HG03575 (cell line): ENCODE results near the gene ATXN7L2.

Experiments
- ATAC-seq: cut with Tn5 transposase; IDR thresholded peaks from one replicate; pipeline ENCODE4 v1.9.1; 2021; ENCODE audit not compliant: unreplicated experiment, insufficient number of reproducible peaks, low FRiP score; ENCODE audit errors: extremely low read depth

Gene ATXN7L2

DNA sequence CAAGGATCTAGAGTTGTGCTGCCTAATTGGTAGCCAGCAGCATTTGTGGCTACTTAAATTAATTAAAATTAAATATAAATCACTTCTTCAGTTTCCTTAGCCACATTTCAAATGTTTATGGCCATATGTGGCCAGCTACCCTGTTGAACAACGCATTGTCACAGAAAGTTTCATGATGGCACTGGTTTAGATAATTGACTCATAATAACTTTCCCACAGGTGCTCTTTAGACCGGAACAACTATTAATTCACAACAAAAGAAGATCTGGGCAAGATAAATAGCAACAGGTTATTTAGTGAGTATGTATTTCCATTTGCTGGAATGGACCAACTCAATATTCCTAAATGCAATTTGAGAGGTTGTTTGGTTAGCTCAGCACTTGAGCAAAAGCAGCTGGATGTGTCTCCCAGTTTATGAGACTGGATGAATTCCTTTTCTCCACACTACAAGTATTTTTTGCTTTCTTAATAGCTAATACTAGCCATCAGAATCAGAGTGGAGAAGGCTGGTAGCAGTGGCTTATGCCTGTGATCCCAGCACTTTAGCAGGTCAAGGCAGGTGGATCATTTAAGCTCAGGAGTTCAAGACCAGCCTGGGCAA is 29.5 kb downstream of the ATXN7L2 start:
- no peak for ATAC-seq

DNA sequence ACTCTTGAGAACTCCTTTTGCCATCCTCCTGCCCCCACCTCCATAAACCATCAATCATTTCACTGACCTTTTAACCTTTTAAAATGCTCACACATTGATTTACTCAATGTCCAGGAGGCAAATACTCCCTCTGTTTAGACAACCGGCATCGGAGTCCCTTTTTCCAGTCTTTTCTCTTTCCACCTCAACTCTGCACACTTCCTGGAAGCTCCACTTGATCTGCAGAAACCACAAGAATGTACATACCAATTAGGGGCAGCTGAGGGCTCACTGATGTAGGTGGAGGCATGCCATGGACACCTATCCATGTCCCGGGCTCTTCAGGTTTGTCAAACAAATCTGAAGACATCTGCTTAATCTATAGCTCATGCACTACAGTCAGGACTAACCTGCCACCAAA is 31.1 kb downstream of the ATXN7L2 start:
- no peak for ATAC-seq

DNA sequence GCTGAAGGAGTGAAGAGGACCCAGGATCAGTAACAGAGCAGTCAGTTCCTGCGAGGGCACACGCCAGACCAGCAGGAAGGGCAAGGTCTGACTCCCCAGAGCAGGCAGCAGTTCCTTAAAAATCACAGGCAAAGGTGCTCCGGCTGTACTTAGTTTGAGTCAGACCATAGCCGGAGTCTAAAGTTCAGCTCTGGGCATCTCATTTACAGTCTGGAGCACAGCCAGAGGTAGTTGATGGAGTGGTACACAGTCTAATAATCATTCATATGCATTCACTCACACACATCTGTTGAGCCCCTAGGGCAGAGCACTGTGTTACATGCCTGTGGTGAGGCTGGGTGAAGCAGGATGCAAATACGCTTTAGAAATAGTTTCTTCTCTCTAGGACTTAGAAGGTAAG is 33.2 kb downstream of the ATXN7L2 start:
- no peak for ATAC-seq

DNA sequence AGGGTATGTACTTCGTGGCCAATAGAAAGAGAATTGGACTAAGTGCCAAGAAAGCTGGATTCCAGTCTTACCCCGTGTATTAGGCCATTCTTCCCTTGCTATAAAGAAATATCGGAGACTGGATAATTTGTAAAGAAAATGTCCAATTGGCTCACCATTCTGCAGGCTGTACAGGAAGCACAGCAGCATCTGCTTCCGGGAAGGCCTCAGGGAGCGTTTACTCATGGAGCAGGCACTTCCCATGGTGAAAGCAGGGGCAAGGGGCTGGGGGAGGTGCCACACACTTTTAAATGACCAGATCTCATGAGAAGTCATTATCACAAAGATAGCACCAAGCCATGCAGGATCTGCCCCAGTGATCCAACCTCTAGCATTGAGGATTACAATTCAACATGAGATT is 33.6 kb downstream of the ATXN7L2 start:
- ATAC-seq: no peak

DNA sequence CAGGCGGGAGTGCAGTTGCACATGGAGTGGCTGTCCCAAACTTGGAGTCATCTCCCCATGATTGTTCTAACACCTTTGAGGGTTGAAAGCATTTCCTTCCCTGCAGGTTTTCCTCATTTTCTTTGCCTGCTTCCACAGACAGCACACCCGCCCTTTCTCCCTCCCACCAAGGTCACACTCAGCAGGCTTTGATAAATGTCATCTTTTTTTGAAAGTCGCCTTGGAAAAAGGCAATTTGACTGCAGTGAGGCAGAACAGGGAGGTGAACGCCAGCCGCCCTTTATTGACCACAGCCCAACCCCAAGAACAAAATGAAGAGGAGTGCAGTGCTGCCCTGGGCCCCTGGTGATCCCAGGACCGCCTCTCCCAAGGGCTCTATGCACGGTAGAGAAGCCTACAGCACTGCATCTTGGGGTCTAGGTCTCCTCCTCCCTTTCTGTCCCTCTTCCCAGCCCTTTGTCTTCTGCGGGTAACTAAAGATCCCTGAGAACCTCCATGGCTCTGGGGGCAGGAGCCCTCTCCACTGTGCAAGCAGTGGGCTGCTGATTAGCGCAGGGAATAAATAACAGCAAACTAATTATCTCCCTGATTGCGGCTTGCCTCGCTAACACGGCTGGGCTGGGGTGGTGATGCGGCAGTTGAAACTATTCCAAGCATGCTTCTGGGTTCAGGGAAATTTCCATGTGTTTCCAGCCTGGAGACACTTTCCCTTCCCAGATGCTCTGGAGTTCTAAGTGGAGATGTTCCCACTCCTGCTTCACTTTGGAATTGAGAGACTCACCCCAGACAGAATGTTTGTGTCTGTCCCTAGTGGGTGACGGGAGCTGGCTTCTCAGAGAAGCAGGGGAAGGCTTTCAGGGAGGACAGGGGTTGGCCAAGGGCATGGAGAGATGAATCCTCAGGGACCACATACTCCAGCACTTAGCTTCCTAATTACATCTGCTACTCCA is 37.6 kb downstream of the ATXN7L2 start:
- no peak for ATAC-seq

DNA sequence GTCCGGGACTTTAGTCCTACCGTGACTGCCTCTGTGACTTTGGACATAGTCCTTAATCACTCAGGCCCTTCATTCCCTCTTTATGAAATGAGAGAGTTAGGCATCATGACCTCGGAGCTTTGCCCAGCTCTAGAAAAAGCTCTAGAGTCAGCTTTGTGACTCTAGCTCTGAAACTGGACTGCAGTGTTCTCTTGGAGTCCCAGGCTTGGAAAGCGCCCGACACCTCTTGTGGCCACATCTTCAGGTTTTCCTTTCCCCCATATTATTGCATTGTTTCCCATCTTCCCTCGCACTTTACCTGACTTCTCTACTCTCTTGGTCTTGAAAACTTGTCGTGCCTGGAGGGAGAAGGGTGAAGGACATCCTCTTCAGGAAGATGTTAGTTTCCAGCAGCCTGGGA is 38.3 kb downstream of the ATXN7L2 start:
- no peak for ATAC-seq

DNA sequence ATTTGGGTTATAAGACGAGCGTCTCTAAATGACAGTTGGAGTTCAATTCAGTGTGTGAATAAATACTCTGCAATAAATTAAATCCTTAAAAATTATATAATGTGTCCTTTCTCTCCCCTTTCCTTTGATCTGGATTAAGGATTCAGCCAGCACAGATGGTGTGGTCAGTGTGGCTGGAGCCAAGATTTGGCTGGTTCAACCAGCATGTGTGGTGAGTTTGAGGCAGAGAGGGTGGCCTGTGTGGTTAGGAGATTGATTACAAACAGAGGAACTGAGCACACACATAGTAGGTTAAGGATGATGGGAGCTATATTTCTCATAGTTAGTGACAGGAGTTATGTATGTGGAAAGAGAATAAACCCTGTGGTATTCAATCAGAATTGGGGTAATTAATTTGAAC is 40.0 kb downstream of the ATXN7L2 start:
- ATAC-seq: no peak

DNA sequence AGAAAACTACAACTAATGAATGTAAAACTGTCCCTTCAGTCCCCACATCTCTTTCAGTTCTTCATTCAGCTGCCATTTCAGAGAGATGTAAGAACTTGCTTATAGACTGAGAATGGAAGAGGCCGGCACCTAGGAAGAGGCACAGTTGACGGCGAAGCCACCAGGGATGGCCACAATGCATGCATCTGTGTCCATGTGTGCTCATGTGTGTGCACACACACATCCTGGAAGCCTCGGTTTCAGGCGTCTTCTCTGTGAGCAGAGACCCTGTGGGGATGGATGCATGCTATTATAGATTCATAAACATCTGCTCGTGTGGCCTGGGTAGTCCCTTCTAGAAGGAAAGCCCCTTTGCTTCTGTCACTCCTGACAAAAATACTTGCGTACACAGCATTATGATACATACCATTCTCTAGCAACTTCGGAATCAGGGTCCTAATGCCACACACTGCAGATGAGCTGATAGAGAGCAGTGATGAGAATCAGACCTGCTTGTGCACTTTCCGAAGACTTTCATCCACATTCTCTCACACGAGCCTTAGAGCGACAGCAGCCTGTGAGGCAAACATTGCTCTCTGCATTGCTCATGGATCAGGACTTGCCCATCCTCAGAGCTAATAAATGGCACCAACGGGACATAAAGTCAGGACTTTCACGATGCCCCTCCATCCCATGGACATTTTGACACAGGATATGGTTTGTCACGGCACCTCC is 43.5 kb downstream of the ATXN7L2 start:
- ATAC-seq: no peak

DNA sequence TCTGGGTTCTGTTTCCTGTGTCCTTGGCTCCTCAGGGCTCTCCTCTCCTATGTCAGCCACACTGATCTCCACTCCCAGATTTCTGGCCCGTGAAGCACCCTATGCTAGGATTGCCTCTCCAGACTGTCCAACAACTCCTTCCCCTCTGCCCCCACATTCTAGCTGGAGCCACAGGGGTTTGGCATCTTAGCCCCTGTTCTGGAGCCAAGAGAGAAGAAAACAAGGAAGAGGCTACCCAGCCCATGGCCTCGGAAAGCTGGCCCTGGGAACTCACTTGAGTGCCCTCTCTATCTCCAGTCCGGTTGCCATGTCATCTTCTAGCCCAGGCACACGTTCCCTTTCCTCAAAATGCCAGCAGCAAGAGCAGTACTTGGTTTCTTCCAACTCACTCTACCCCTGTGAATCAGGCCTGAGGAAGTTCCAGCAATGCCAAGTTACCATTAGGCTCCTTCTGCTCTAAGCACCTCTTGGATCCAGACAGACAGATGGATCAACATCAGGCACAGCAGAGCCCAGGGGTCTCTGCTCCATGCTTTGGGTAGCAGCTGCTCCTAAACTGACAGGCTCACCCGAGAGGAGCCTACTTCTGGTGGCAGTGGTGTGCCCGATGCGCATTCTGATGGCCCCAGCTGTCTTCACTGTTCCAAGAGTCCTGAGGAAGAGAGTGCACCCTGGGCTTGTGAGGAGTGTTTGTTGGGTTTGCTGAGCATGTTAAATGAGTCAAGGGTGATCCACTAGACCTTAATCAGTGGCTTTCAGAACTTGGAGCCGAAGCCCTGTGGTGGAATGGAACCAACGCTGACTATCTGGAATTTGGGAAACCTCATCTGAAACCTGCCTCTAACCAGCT is 44.4 kb downstream of the ATXN7L2 start:
- ATAC-seq: no peak

DNA sequence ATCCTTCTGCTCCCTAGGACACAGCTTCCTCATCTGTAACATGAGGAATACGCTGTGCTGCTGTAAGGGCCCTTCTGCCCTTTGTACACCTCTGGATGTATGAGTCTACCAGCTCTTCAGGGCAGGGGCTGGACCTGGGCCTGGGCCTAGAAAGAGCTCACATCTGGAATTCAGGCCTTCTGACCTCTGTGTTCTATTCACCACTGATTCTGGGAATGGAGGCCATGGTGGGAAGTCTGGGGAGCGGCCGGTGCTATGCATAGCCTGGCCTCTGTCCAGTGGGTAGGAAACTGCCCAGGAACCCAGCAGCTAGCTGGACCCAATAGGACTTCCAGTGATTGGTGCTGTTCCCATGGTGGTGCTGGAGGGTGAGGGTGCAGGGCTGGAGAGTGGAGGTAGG is 45.0 kb downstream of the ATXN7L2 start:
- no peak for ATAC-seq

DNA sequence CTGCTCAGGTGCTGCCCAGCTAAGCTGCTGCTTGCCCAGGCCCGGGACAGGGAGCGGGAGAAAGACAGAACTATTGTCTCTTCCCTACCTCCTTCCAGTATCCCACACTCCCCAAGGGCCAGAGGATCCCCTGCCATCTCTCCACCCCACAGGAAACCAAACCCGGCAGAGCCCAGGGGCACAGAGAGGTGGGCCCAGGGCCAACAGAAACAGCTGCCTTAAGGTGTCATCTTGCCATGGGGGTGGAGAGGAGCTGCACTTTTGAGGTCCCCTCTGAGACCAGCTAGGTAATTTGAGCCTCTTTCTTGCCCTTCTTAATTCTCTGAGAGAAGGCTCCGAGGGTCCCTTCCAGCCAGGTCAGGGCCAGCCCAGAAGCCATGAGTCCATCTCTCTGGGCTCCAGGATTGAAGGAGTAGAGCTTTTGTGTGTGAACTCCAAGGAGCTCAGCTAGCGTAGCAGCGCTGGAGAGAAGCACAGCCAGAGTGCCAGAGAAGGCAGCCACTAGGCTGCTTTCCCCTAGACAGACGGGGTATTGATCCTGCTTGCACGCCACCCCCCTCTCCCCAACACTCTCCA is 46.3 kb downstream of the ATXN7L2 start:
- no peak for ATAC-seq

DNA sequence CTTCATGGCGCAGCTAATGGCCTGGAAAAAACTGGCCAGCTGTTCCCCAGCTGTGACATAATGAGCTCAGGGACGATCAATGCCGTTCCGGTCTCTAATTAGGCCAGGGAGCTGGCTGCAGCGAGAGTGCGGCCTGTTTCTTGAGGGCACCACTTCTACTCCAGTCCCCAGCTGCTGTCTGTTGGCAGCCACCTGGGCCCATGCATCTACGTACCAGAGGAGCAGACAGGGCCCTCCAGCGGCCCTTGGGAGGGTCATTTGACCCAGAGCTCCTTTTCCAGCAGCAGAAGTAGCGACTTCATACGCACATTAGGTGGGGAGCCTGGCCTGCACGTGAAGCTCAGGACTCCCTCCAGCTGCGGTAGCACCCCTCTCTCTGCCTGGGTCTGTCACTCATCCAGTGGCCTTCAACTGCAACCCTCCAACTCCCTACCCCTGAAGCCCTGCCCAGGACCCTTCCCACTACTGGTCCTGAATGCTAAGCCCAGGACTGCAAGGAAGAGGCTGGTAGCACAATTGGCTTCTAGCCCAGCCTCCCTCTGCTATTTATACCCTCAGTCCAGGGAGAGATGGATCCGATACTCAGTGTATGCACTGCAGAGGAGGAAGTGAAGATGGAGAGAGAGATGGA is 46.9 kb downstream of the ATXN7L2 start:
- ATAC-seq: no peak

DNA sequence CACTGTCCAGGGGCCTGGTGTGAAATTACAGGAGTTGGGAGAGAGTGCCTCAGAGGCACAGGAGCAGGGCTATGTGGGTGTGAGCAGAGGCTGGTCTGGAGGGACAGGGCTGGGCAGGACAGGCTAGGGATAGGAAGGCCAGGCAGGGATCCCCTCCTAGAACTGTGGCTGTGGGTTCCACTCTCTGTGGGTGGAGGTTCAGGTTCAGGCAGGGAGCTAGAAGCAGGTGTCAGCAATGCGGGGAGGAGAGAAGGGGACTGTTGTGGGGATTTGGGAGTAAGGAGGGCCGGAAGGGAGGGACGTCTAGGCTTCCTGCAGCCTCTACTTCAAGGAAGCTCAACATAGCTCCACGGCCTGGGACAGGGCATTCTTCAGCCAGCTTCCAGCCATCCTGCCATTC is 47.7 kb downstream of the ATXN7L2 start:
- ATAC-seq: no peak

DNA sequence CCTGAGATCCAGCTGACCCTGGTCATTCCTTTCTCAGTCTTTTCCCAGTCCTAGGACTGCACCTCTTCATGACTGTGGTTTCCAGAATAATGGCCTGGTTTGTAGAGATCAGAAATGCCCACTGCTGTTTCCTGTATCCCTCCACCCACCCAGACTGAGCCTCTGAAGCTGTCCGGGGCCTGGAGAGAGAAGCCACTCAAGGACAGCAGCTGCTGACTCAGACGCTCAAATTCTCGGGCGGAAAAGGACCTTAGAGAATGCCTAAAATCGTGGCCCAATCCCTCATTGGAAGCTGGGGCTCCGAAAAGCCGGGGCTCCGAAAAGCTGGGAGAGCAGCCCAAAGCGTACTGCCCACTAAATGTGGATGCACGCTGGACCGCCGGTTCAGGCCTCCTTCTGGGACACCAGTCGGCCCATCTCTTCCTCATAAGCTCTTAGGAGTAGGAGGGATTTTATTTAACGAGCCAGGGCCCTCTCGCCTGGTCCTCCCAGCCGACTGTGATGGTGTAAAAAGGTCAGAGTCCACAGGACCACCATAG is 48.2 kb downstream of the ATXN7L2 start:
- ATAC-seq: no peak

DNA sequence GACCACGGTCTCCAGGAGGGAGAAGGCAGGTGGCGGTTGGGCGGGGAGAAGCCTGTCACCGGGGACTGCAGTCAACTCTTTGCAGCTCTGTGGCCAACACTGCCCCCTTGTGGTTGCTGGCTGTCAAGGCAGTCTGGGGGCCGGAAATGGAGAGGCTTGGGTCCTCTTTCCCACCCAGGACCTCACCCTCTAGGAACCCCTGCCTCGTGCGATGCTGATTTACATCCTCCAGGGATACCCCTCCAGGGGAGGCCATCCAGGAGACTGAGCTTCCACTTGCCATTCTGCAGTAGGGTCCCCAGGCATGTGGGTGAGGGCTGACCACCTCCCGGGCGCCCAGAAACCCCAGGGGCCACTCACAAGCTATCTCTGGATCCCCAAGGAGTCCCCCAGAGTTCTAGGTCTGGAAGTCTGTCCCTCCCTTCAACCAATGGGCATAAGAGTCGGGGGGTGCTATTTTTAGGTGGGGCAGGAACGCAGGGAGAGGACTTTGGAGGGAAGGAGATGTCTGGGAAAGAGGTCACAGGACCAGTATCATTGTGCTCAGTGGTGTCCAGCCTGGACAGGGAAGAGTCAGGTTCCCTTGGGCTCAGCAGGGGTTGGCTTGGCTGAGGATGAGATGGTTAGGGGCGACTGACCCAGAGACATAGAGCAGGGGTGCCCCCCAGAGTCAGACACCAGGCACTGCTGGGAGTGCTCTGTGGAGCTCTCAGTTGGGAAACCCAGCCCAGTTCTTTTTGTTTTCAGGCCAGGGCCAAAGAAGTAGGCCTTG is 48.8 kb downstream of the ATXN7L2 start:
- ATAC-seq: no peak

DNA sequence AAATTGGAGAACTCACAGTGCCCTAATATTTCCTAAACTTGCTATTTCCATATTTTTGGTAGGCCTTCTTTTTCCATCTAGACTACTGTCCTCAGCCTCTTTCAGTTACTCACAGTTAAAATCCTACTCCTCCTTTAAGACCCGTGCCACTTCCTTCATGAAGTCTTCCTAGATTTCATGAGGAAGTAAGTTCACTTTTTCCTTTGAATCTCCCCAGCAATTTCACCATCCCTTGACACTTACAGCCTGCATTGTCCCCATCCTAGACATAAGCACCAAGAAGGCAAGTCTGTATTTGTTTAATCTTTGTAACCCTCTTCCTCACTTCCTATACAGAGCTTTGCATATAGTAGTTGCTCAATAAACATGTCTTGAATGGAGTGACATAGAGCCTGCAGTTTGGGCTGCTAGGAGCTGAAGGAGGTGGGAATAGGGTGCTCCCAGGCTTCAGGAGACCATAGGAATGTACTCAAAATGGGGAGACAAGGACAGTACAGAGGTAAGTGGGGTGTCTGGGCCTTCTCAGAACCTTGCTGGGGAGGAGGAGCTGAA is 50.7 kb downstream of the ATXN7L2 start:
- no peak for ATAC-seq

DNA sequence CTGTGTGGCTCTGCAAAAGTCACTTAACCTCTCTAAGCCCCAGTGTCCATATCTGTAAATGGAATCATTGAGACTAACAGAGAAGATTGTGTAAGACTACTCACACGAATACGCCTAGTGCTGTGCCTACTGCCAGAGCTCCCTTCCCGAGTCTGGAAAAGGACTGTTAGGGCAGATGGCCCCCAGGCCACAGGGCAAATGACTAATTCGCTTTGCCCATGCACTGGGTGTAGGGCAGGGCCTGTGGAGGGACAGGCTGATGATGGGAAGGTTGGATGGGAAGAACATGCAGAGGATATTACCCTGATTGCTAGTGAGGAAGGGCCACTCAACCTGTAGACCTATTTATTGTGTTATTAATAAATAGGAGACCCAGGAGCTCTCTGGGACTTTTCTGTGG is 51.8 kb downstream of the ATXN7L2 start:
- ATAC-seq: no peak
